HG03442 (cell line): ENCODE results near the gene TRIM28.

Experiments used
- ATAC-seq: cut with Tn5 transposase; IDR thresholded peaks from one replicate; pipeline ENCODE4 v1.9.1; 2021; ENCODE audit warnings: mild to moderate bottlenecking, moderate library complexity; ENCODE audit not compliant: unreplicated experiment

Gene TRIM28

DNA sequence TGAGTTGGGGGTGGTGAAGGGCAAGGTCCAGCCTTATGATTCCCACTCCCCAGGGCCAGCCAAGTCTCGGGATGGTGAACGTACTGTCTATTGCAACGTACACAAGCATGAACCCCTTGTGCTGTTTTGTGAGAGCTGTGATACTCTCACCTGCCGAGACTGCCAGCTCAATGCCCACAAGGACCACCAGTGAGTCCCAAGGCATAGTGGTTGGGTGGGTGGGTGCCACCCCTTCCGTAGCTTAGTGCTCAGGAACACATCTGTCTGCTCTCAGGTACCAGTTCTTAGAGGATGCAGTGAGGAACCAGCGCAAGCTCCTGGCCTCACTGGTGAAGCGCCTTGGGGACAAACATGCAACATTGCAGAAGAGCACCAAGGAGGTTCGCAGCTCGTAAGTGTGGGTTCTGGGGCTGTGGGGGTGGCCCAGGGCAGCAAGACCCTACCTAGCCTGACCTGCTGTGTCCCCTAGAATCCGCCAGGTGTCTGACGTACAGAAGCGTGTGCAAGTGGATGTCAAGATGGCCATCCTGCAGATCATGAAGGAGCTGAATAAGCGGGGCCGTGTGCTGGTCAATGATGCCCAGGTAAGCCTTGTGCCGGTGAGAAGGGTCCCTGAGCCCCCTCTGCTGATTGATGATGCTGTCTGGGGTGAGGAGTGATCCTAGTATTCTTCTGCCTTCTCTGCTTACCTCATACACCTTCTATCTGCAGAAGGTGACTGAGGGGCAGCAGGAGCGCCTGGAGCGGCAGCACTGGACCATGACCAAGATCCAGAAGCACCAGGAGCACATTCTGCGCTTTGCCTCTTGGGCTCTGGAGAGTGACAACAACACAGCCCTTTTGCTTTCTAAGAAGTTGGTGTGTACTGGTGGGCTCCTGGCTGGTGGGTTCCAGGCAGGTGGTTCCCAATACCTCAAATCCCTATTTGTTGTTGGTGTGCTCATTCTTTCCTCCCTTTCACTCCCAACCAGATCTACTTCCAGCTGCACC is 3.8 kb downstream of the TRIM28 start:
- ATAC-seq, result no peak

DNA sequence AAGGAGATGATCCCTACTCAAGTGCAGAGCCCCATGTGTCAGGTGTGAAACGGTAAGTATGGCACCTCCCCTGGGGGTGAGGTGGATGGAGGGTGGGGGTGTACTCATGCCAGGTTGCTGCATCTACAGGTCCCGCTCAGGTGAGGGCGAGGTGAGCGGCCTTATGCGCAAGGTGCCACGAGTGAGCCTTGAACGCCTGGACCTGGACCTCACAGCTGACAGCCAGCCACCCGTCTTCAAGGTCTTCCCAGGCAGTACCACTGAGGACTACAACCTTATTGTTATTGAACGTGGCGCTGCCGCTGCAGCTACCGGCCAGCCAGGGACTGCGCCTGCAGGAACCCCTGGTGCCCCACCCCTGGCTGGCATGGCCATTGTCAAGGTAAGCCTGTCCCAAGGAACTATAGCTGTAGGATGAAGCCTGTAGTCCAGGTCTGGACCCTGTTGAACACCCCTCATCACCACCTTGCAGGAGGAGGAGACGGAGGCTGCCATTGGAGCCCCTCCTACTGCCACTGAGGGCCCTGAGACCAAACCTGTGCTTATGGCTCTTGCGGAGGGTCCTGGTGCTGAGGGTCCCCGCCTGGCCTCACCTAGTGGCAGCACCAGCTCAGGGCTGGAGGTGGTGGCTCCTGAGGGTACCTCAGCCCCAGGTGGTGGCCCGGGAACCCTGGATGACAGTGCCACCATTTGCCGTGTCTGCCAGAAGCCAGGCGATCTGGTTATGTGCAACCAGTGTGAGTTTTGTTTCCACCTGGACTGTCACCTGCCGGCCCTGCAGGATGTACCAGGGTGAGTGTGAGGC is 5.2 kb downstream of the TRIM28 start:
- no peak for ATAC-seq

- no peak for ATAC-seq
These were observed 5.9 kb downstream of the TRIM28 start for GRCh38 chr19:58549664-58550361.

DNA sequence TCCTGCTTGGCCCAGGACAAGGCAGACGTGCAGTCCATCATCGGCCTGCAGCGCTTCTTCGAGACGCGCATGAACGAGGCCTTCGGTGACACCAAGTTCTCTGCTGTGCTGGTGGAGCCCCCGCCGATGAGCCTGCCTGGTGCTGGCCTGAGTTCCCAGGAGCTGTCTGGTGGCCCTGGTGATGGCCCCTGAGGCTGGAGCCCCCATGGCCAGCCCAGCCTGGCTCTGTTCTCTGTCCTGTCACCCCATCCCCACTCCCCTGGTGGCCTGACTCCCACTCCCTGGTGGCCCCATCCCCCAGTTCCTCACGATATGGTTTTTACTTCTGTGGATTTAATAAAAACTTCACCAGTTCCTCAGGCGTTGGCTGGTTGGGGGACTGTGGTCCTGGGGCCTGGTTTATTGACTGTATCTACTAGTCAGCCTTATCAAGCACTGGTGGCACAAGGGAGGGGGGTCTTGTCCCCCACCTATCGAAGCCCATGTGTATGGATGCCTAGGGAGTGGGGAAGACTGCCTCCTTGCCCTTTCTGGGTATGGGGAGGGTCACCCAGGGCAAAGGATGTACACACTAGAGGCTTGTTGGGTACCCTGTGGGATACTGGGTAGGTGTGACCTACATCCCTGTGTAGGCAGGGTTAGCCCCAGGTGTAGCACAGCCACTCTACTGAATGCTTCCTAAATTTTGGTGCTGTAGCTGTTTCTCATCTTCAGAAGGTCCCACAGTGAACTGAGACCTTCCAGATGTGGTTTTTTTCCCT is 6.7 kb downstream of the TRIM28 start:
- ATAC-seq, result no peak

- no peak for ATAC-seq
These were observed 7.2 kb downstream of the TRIM28 start for GRCh38 chr19:58551123-58551497.

GRCh38 chr19:58551577-58552471 is 8.0 kb downstream of the TRIM28 start:
- no peak for ATAC-seq

DNA sequence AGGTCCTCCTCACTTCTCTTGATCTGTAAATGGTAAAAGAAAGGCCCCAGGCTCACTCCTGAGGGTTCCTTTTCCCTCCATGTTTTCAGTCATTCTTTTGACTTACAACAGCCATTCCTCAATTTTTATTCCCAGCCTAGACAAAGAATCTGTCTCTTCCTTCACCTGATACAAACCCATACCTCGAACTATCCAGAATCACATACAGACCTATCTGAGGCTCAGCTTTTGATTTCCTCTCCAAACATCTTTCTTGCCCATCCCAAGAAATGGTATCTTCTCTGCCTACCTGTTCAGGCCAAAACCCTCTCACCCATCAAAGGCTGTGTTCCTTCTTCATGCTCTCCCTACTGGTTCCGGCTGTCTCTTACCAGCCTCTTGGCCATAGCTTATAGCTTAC is 8.8 kb downstream of the TRIM28 start:
- ATAC-seq, result no peak

GRCh38 chr19:58553799-58554493 is 10.1 kb downstream of the TRIM28 start:
- ATAC-seq, result no peak

DNA sequence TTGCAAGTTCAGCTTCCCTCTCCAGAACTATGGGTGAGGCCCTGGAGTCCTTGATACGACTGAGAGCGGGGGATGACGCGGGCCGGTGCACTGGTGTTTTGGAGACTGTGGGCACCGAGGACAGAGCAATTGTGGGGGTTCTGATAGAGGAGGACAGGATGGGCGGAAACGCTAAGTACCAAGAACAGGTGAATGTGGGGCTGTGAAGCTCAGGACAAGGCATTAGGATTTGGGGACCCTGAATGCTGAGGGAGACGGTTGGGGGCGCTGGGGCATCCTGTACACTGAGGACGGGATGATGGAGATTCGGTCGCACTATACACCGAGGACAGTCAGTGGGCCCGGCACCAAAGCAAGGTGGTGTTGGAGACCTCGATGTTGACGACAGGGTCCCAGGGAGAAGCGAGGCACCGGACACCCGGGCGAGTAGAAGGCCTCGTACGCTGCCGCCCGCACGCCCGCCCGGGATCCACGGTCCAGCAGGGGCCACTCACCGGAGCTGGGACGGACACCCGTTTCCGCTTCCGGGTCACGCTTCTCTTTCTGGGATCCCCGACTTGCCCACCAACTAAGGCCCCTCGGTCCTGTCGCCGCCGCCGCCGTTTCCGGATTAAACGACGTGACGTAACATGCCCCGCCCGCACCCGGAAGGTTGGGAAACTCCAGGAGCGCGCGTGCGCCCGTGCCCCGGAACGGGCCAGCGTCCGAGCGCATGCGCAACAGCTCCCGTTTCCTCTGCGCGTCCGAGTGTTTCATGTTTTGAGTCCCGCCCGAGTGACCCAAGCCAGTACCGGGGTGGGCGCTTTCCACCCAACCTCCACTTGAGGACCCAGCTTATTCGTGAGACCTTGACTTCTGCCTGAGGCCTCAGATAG is 10.9 kb downstream of the TRIM28 start, which contains the start of gene CHMP2A:
Gene CHMP2A, minus strand, starts transcription at position 612 of the 875 bp plus-strand sequence. CDS start 893 bp downstream, outside the sequence.
- ATAC-seq, result no peak

DNA sequence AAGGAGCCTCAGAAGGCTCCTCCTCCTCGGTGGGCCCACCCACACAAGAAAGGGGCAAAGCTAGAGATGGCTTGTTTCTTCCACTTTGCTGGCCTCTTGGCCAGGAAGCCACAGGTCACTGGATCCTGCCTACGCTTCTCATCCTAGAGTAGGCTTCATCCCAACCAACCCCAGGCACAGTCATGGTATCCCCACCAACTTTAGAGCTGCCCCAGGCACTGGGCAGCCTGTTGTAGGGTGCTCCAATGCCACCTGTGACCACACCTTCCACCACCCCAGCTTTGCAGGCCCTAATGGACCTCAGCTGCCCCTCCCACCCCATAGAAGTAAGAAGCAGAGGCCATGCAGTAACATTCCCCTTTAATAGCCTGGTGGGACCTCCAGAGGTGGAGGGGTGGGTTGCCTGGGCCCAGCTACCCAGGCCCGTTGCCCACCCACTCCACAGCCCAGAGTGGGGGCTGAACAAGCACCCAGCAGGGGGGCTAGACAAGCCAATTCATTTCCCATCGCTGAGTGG is 11.6 kb downstream of the TRIM28 start:
- ATAC-seq, result no peak

DNA sequence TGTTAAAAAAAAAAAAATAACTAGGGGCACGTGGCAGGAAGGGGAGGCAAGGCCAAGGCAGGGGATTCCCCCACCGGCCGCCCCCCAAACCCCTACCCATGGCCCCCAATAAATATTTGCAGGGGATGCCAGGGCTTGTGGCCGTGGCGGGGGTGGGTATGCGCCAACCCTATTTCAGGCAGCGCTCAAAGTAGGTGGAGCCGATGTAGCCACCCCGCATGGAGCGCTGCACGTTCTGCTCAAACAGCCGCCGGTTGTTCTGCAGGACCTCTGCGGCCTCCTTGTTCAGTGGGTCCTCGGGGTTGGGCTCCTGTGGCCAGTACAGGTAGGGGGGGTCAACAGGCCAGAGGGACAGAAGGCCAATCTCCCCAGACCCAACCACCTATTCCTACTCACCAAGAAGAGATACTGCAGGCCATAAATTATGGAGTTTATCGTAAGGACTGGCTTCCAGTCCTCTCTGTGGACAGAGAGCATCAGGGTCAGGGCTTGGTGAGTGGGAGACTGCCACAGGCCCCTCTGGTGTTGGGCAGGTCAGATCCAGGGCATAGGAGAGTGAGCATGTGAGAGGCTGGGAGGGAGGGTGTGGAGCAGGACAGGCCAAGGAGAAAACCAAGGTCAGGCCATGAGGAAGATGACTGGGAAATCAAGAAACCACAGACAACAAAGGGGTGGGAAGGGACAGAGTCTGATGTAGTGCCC is 12.2 kb downstream of the TRIM28 start:
- no peak for ATAC-seq

DNA sequence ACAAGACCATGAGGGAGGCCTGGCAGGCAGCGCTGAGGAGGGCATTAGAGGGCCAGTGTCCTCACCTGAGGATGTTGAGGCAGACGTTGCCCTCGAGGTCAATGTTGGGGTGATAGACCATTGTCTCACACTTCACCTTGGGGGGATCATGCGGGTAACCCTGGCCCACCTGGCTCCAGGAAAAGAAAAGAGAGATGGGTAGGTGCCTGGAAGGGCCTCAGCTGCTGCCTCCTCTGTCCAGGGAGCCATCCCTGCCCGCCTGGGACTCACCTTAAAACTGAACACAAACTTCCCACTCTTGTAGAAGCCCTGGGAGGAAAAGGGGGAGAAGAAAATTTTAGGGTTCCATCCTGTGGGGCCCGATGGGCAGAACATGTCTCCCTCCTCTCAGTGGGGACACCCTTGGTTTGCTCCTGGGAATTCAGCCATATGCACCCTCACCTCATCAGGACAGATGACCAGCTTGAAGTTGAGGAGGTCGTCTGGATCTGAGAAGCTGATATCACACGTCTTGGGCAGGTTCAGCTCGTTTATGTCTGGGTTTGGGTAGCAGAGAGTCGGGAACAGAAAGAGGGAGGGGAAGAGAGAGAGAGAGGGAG is 12.9 kb downstream of the TRIM28 start:
- ATAC-seq, result no peak

DNA sequence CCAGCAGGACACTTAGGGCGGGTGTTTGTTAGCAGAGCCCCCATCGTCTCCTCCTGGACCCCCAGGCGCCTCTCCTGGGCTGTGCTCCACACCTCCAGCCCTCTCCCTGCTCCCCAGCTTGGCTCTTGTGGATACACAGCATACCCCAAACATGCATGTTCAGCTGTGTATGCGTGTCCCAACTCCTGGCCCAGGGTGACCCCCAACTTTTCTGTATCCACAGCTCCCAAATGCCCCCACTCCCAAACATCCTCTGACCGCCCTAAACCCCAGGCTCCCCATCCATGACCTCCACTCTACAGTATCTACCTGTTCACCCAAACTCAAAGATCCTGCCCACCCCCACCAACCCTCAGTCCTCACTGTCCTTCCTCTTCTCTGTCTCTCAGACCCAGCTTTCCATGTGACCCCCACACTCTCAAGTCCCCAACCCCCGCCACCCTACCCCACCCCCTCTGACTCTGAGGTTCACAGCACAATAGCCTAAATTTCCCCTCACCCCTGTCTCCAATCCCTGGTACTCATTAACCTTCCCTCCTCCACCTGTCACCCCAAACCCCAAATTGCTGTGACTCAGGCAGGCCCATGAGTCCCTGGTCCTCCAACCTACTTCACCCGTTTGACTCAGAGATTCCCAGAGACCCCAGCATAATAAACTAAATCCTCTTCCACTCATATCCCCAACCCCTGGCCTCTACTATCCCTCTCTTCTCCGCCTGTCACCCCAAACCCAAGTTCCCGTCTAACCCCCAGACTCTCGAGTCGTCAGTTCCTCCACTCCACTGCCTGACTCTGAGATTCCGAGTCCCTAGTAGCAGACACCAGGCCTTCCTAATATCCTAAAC is 13.6 kb downstream of the TRIM28 start:
- ATAC-seq, result no peak

- no peak for ATAC-seq
These were observed 14.3 kb downstream of the TRIM28 start, which contains the start of gene UBE2M for GRCh38 chr19:58558066-58558622. TSS of gene UBE2M (minus strand) at chr19:58558611. CDS start at chr19:58558381, 230 bp downstream.

GRCh38 chr19:58558623-58559274 is 14.9 kb downstream of the TRIM28 start:
- ATAC-seq, result peak; percentile 48
